ENCODE data around the gene EVA1A. TPM values are rescaled to one million over a fixed set of nuclear protein-coding genes. Genes with fewer than 3 reads are reported as not detected.

EVA1A gene
- total and polyA plus RNA-seq, 2 experiments from 2014 or later, result 4.6 to 7.9 TPM

DNA sequence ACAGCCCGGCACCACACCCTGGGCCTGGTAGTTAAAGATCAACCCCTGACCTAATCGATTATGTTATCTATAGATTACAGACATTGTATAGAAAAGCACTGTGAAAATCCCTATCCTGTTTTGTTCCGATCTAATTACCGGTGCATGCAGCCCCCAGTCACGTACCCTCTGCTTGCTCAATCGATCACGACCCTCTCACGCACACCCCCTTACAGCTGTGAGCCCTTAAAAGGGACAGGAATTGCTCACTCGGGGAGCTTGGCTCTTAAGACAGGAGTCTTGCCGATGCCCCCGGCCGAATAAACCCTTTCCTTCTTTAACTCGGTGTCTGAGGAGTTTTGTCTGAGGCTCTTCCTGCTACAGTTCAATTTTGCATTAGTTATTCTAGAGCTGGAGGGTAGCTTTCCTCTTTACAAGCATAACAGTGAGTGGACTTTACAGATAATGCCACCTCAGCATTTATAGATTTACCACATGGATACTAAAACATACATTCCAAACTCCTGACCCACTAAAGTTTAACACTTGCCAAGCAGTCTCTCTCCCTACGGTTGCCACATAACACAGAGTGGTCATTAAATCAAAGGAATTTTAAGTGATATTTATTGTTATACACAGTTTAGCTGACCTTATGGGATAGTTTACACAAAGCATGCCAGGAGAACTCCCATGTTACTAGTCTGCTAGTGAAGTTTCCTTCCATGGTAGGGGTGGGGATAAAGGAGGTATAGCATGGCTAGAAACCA, 101.0 kb downstream of the EVA1A start:
- Mint-ChIP-seq H3K9me3 (no peaks in the 10 kb centered on the region; the same call in 1 of the 3 replicates), H3K4me3 (no peak overlapping the region), H3K27me3 (ENCODE audit: insufficient read depth, low read depth, poor library complexity) (no peaks in the 10 kb centered on the region), H3K27ac (no peak overlapping the region), H3K4me1 (peaks cover 15% of the 10 kb centered on the region), H3K36me3 (ENCODE audit: low read depth) (no peaks in the 10 kb centered on the region)
- ATAC-seq (no peak), DNase-seq (ENCODE audit: low spot score) (no peak)
- Histone ChIP-seq H4K20me1 (replicated peaks; ENCODE audit: insufficient read depth) (no peaks in the 10 kb centered on the region), H3K4me2 (no peak overlapping the region), H3K9me2 (ENCODE audit: insufficient read depth) (peaks cover 5% of the 10 kb centered on the region; the same call in 1 of the 2 replicates), H2AFZ (no peak overlapping the region), H3K4me1 (ENCODE audit: insufficient read depth) (peaks cover 9% of the 10 kb centered on the region; the same call in 1 of the 2 replicates), H3K36me3 (ENCODE audit: insufficient read depth) (no peaks in the 10 kb centered on the region), H3K79me2 (replicated peaks; ENCODE audit: insufficient read depth) (no peaks in the 10 kb centered on the region), H3F3A (replicated peaks; ENCODE audit: low read depth) (no peaks in the 10 kb centered on the region), H3K27ac (ENCODE audit: low read depth) (no peak overlapping the region), H3K27me3 (ENCODE audit: insufficient read depth) (no peaks in the 10 kb centered on the region), H3K4me3 (no peak overlapping the region)
- TF ChIP-seq POLR2AphosphoS5 (IDR thresholded peaks at IDR 0.05; ENCODE audit: low read depth), result no peak
- TF ChIP-seq, protein P1, sequence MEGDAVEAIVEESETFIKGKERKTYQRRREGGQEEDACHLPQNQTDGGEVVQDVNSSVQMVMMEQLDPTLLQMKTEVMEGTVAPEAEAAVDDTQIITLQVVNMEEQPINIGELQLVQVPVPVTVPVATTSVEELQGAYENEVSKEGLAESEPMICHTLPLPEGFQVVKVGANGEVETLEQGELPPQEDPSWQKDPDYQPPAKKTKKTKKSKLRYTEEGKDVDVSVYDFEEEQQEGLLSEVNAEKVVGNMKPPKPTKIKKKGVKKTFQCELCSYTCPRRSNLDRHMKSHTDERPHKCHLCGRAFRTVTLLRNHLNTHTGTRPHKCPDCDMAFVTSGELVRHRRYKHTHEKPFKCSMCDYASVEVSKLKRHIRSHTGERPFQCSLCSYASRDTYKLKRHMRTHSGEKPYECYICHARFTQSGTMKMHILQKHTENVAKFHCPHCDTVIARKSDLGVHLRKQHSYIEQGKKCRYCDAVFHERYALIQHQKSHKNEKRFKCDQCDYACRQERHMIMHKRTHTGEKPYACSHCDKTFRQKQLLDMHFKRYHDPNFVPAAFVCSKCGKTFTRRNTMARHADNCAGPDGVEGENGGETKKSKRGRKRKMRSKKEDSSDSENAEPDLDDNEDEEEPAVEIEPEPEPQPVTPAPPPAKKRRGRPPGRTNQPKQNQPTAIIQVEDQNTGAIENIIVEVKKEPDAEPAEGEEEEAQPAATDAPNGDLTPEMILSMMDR (conservative IDR thresholded peaks at IDR 0.05; ENCODE audit: low read depth in 2 of 2), result no peak

DNA sequence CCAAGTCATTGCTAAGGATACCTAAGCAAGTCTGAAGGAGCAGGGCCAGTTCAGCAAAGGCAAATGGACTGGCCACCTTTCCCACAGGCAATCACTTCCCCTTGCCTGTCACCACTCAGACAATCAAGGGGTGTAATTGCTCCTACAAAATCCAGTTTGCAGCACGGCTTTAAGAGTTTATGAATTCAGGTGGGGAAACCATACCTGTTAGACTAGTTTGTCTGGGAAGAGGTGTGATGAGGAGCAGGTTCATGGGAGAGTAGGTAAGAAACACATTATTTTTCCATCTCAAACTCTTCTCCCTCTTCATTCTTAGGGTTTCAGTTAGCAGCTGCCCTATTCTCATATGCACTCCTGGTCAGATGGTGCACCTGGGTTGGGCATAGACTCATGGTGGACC, 102.5 kb downstream of the EVA1A start:
- H3K9me3 Mint-ChIP-seq, result no peaks in the 10 kb centered on the region; the same call in 1 of the 3 replicates
- no peak for ATAC-seq
- H3F3A ChIP-seq (replicated peaks; ENCODE audit: low read depth), result no peaks in the 10 kb centered on the region
- no peak for TF ChIP-seq NANOG (IDR thresholded peaks at IDR 0.05; ENCODE audit: borderline replicate concordance)
- TF ChIP-seq CREB1 (CRISPR knock-in tag; IDR thresholded peaks at IDR 0.05; ENCODE audit: low read depth), result no peak
- TF ChIP-seq, protein P2, sequence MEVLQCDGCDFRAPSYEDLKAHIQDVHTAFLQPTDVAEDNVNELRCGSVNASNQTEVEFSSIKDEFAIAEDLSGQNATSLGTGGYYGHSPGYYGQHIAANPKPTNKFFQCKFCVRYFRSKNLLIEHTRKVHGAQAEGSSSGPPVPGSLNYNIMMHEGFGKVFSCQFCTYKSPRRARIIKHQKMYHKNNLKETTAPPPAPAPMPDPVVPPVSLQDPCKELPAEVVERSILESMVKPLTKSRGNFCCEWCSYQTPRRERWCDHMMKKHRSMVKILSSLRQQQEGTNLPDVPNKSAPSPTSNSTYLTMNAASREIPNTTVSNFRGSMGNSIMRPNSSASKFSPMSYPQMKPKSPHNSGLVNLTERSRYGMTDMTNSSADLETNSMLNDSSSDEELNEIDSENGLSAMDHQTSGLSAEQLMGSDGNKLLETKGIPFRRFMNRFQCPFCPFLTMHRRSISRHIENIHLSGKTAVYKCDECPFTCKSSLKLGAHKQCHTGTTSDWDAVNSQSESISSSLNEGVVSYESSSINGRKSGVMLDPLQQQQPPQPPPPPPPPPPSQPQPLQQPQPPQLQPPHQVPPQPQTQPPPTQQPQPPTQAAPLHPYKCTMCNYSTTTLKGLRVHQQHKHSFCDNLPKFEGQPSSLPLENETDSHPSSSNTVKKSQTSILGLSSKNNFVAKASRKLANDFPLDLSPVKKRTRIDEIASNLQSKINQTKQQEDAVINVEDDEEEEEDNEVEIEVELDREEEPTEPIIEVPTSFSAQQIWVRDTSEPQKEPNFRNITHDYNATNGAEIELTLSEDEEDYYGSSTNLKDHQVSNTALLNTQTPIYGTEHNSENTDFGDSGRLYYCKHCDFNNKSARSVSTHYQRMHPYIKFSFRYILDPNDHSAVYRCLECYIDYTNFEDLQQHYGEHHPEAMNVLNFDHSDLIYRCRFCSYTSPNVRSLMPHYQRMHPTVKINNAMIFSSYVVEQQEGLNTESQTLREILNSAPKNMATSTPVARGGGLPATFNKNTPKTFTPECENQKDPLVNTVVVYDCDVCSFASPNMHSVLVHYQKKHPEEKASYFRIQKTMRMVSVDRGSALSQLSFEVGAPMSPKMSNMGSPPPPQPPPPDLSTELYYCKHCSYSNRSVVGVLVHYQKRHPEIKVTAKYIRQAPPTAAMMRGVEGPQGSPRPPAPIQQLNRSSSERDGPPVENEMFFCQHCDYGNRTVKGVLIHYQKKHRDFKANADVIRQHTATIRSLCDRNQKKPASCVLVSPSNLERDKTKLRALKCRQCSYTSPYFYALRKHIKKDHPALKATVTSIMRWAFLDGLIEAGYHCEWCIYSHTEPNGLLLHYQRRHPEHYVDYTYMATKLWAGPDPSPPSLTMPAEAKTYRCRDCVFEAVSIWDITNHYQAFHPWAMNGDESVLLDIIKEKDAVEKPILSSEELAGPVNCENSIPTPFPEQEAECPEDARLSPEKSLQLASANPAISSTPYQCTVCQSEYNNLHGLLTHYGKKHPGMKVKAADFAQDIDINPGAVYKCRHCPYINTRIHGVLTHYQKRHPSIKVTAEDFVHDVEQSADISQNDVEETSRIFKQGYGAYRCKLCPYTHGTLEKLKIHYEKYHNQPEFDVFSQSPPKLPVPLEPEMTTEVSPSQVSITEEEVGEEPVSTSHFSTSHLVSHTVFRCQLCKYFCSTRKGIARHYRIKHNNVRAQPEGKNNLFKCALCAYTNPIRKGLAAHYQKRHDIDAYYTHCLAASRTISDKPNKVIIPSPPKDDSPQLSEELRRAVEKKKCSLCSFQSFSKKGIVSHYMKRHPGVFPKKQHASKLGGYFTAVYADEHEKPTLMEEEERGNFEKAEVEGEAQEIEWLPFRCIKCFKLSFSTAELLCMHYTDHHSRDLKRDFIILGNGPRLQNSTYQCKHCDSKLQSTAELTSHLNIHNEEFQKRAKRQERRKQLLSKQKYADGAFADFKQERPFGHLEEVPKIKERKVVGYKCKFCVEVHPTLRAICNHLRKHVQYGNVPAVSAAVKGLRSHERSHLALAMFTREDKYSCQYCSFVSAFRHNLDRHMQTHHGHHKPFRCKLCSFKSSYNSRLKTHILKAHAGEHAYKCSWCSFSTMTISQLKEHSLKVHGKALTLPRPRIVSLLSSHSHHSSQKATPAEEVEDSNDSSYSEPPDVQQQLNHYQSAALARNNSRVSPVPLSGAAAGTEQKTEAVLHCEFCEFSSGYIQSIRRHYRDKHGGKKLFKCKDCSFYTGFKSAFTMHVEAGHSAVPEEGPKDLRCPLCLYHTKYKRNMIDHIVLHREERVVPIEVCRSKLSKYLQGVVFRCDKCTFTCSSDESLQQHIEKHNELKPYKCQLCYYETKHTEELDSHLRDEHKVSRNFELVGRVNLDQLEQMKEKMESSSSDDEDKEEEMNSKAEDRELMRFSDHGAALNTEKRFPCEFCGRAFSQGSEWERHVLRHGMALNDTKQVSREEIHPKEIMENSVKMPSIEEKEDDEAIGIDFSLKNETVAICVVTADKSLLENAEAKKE (CRISPR knock-in tag; IDR thresholded peaks at IDR 0.05), result no peak
- TF ChIP-seq, protein P3, sequence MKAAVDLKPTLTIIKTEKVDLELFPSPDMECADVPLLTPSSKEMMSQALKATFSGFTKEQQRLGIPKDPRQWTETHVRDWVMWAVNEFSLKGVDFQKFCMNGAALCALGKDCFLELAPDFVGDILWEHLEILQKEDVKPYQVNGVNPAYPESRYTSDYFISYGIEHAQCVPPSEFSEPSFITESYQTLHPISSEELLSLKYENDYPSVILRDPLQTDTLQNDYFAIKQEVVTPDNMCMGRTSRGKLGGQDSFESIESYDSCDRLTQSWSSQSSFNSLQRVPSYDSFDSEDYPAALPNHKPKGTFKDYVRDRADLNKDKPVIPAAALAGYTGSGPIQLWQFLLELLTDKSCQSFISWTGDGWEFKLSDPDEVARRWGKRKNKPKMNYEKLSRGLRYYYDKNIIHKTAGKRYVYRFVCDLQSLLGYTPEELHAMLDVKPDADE (IDR thresholded peaks at IDR 0.05), result no peak
- no peak for TF ChIP-seq STAT1 (IDR thresholded peaks at IDR 0.05; ENCODE audit: unreplicated experiment)
- TF ChIP-seq, protein P1 (conservative IDR thresholded peaks at IDR 0.05; ENCODE audit: low read depth in 2 of 2), result no peak
- no peak for TF ChIP-seq ZNF114 (CRISPR knock-in tag; IDR thresholded peaks at IDR 0.05)
- TF ChIP-seq ZNF331 (CRISPR knock-in tag; IDR thresholded peaks at IDR 0.05; ENCODE audit: low read depth), result no peak

More for the DNA sequence above, 102.5 kb downstream of the EVA1A start:
- Mint-ChIP-seq H3K27ac (no peak overlapping the region), H3K36me3 (ENCODE audit: low read depth) (no peaks in the 10 kb centered on the region), H3K4me3 (no peak overlapping the region), H3K27me3 (ENCODE audit: insufficient read depth, low read depth, poor library complexity) (peaks cover 2% of the 10 kb centered on the region), H3K4me1 (peaks cover 28% of the 10 kb centered on the region)
- no peak overlapping the region for H3K4me2 ChIP-seq
- H3K79me2 ChIP-seq (replicated peaks; ENCODE audit: insufficient read depth), result no peaks in the 10 kb centered on the region
- H3K27ac ChIP-seq (ENCODE audit: low read depth), result no peak overlapping the region
- H2AFZ ChIP-seq, result peak overlapping the region; percentile 18; the same call in 1 of the 2 replicates
- H3K27me3 ChIP-seq (ENCODE audit: insufficient read depth), result no peaks in the 10 kb centered on the region
- DNase-seq (ENCODE audit: low spot score), result no peak
- peaks cover 25% of the 10 kb centered on the region for H3K4me1 ChIP-seq (ENCODE audit: insufficient read depth)
- H3K4me3 ChIP-seq, result no peak overlapping the region
- no peaks in the 10 kb centered on the region for H3K36me3 ChIP-seq (ENCODE audit: insufficient read depth)
- peaks cover 5% of the 10 kb centered on the region; the same call in 1 of the 2 replicates for H3K9me2 ChIP-seq (ENCODE audit: insufficient read depth)
- no peaks in the 10 kb centered on the region for H4K20me1 ChIP-seq (replicated peaks; ENCODE audit: insufficient read depth)
